CD4-positive, CD25-positive, alpha-beta regulatory T cell (primary cell): ENCODE data around the gene YPEL1. TPM values are rescaled to one million over a fixed set of nuclear protein-coding genes. Genes with fewer than 3 reads are reported as not detected.

Experiments used
- ATAC-seq, 2 donors: fragments of 150-1000 bp; cut with Tn5 transposase; one replicate each; pipeline ENCODE4 v1.10.0; 2021; ENCODE audit warnings: low read depth in 2 of 2, moderate number of reproducible peaks in 2 of 2, moderate library complexity in 1 of 2
- DNase-seq, 3 donors: peaks; one replicate each; pipeline versions ENCODE4 v3.0.0 to v3.0.0-alpha.2; 2012 to 2022; ENCODE audit warnings: mixed read lengths in 1 of 3
- H3K27ac ChIP-seq: one replicate; pipeline ENCODE4 v1.7.0; 2013; ENCODE audit warnings: mild to moderate bottlenecking, low read length; ENCODE audit not compliant: insufficient read depth, poor library complexity, severe bottlenecking
- H3K27me3 ChIP-seq: one replicate; pipeline ENCODE4 v1.7.0; 2013; ENCODE audit warnings: low read length; ENCODE audit not compliant: control insufficient read depth, insufficient read depth
- H3K36me3 ChIP-seq: one replicate; pipeline ENCODE4 v1.7.0; 2013; ENCODE audit warnings: mild to moderate bottlenecking, low read length, moderate library complexity; ENCODE audit not compliant: control insufficient read depth, insufficient read depth
- H3K4me1 ChIP-seq: 2 replicates; pipeline ENCODE4 v1.7.0; 2013; ENCODE audit warnings: mild to moderate bottlenecking, low read length; ENCODE audit not compliant: insufficient read depth, control insufficient read depth, poor library complexity, severe bottlenecking
- H3K4me3 ChIP-seq: one replicate; pipeline ENCODE4 v1.7.0; 2013; ENCODE audit warnings: low read depth, mild to moderate bottlenecking, low read length, moderate library complexity
- H3K9me3 ChIP-seq, 2 experiments: 1 replicate in 1 of 2; 2 replicates in 1 of 2; pipeline ENCODE4 v1.7.0; 2013; ENCODE audit warnings: low read length in 2 of 2, mild to moderate bottlenecking in 1 of 2, moderate library complexity in 1 of 2; ENCODE audit not compliant: control insufficient read depth in 2 of 2
- H3K27ac Mint-ChIP-seq, 3 donors: one replicate each; pipeline ENCODE4 v1.8.0; 2020 to 2022; ENCODE audit warnings: mild to moderate bottlenecking in 3 of 3, mixed read lengths in 3 of 3, moderate library complexity in 2 of 3
- H3K27me3 Mint-ChIP-seq: one replicate; pipeline ENCODE4 v1.8.0; 2022; ENCODE audit warnings: mild to moderate bottlenecking, mixed read lengths
- H3K36me3 Mint-ChIP-seq: one replicate; pipeline ENCODE4 v1.8.0; 2020; ENCODE audit warnings: mixed read lengths
- H3K4me1 Mint-ChIP-seq, 4 donors: one replicate each; pipeline ENCODE4 v1.8.0; 2020 to 2022; ENCODE audit warnings: mixed read lengths in 4 of 4, mild to moderate bottlenecking in 1 of 4
- H3K4me3 Mint-ChIP-seq, 4 donors: one replicate each; pipeline ENCODE4 v1.8.0; 2020 to 2022; ENCODE audit warnings: mild to moderate bottlenecking in 4 of 4, mixed read lengths in 4 of 4, moderate library complexity in 3 of 4
- H3K9me3 Mint-ChIP-seq, 7 donors: one replicate each; pipeline ENCODE4 v1.8.0; 2020 to 2022; ENCODE audit warnings: mixed read lengths in 7 of 7, mild to moderate bottlenecking in 3 of 7, moderate library complexity in 2 of 7
- polyA plus RNA-seq, 4 donors: library from polyadenylated mRNA; unstranded; fragments of 300-500 nt; fragmentation: Illumina TruSeq; gene quantifications; one replicate each; pipeline ENCODE4 v1.2.3, GENCODE V29; 2021
- total RNA-seq: library from RNA; stranded (reverse); gene quantifications from one replicate; pipeline ENCODE4 v1.2.3, GENCODE V29; 2022

The YPEL1 gene
- total and polyA plus RNA-seq, 5 donors from 2014 or later, result 5.4 to 20.1 (median 9.5) TPM

DNA sequence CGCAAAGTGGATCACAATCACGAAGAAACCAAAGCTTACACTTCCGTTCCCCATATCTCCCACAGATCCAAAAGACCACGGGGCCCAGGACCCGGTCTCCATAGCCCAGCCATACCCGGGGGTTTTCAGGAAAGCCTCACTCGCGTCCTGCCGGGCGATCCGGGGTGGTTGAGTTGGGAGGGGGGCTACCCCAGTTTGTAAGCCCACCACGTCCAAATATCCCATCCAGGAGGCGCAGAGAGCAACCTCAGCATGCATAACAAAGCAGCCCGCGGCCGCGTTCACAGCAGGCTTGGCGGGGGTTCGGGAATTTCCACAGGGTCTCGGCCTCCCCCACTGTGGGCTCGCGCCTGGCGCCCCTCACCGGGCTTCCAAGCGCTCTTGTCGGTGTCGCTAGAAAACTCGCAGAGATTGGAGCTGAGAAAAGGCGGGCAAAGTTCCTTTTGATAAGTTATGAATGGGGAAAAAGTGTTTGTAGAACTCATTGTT is 84.0 kb downstream of the YPEL1 start:
- Histone ChIP-seq H3K36me3 (no peaks in the 10 kb centered on the region), H3K27ac (no peak overlapping the region), H3K27me3 (no peaks in the 10 kb centered on the region), H3K4me1 (peaks cover 24% of the 10 kb centered on the region), H3K4me3 (peak overlapping the region; percentile 74), H3K9me3 (no peaks in the 10 kb centered on the region)
- Mint-ChIP-seq H3K4me1 (peaks cover 10 to 30% (median 22%) of the 10 kb centered on the region in 4 donors), H3K4me3 (peak overlapping the region; percentile 89 to 95 (median 92)), H3K36me3 (peaks cover 4% of the 10 kb centered on the region), H3K27me3 (no peaks in the 10 kb centered on the region), H3K9me3 (no peaks in the 10 kb centered on the region), H3K27ac (peak overlapping the region in 2 of 3 donors; percentile 25 to 30)
- ATAC-seq, result peak in 1 of 2 donors; percentile 2
- no peak for DNase-seq

DNA sequence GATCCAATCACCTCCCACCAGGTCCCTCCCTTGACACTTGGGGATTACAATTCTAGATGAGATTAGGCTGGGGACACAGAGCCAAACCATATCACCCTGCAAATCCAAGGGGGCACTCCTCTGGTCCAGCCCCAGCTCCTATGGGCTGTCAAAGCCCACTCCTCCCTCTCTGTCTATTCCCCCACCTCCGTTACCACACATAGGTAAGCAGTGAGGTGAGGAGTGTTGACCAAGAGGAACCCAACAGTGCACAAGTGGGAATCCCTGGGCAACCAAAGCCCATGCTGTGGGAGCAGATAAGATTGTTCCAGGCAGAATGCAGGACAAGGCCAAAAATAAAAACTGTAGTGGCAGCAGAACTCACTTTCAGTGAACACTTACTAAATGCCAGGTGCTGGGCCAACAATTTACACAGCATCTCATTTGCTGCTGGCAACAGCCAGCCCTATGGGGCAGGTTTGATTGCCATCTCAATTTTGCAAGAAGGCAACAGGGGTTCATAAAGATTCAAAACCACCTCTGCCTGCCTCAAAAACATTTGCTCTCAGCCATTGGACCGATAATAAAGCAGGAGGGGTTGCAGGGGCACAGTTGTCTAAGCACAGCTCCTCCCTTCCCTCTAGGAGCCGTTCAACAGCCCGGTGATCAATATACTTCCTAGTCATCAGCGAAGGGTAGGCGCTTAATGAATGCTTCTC is 84.6 kb downstream of the YPEL1 start:
- Histone ChIP-seq H3K4me3 (peak overlapping the region; percentile 74), H3K9me3 (no peaks in the 10 kb centered on the region), H3K27me3 (no peaks in the 10 kb centered on the region), H3K36me3 (no peaks in the 10 kb centered on the region), H3K4me1 (peaks cover 27% of the 10 kb centered on the region), H3K27ac (no peak overlapping the region)
- ATAC-seq, result no peak
- H3K27me3 Mint-ChIP-seq, result no peaks in the 10 kb centered on the region
- H3K4me1 Mint-ChIP-seq, result peaks cover 9 to 29% (median 22%) of the 10 kb centered on the region in 4 donors
- H3K4me3 Mint-ChIP-seq, result peak overlapping the region; percentile 89 to 95 (median 92)
- peak overlapping the region; percentile 25 to 81 (median 30) for H3K27ac Mint-ChIP-seq
- no peaks in the 10 kb centered on the region for H3K9me3 Mint-ChIP-seq
- DNase-seq, result peak in 1 of 3 donors; percentile 27
- H3K36me3 Mint-ChIP-seq, result peaks cover 9% of the 10 kb centered on the region

DNA sequence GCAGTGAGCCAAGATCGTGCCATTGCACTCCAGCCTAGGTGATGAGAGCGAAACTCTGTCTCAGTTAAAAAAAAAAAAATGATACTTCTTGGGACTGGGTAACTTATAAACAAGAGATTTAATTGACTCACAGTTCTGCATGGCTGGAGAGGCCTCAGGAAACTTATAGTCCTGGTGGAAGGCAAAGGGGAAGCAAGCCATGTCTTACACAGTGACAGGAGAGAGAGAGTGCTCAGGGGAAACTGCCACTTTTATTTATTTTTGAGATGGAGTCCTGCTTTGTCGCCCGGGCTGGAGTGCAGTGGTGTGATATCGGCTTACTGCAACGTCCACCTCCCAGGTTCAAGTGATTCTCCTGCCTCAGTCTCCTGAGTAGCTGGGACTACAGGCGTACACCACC is 85.3 kb downstream of the YPEL1 start:
- Histone ChIP-seq H3K27me3 (no peaks in the 10 kb centered on the region), H3K4me1 (peaks cover 27% of the 10 kb centered on the region), H3K36me3 (no peaks in the 10 kb centered on the region), H3K4me3 (no peak overlapping the region), H3K27ac (no peak overlapping the region), H3K9me3 (no peaks in the 10 kb centered on the region)
- DNase-seq, result no peak
- peak overlapping the region in 3 of 4 donors; percentile 48 to 95 (median 93) for H3K4me3 Mint-ChIP-seq
- H3K36me3 Mint-ChIP-seq, result peaks cover 9% of the 10 kb centered on the region
- peaks cover 9 to 29% (median 22%) of the 10 kb centered on the region in 4 donors for H3K4me1 Mint-ChIP-seq
- no peaks in the 10 kb centered on the region for H3K27me3 Mint-ChIP-seq
- ATAC-seq, result no peak
- H3K27ac Mint-ChIP-seq, result no peak overlapping the region
- H3K9me3 Mint-ChIP-seq, result no peaks in the 10 kb centered on the region

Other genes with a start within 250 kb of the YPEL1 start
- 0.47 TPM for gene RIMBP3C, start 184.3 kb downstream of the YPEL1 start, total RNA-seq
- gene RIMBP3C, start 184.3 kb downstream of the YPEL1 start, polyA plus RNA-seq, result under 1 TPM in 3 of 4 donors, not detected in 1; 0.38 to 0.87 (median 0.52) TPM
- 33.7 TPM for gene UBE2L3, start 168.1 kb downstream of the YPEL1 start, total RNA-seq
- 100 to 1,000 TPM in 3 of 4 donors, 10 to 100 TPM in 1; 98.4 to 124 (median 110) TPM for gene UBE2L3, start 168.1 kb downstream of the YPEL1 start, polyA plus RNA-seq
- 34.4 TPM for gene YDJC, start 105.8 kb downstream of the YPEL1 start, total RNA-seq
- 10 to 100 TPM; 55.0 to 70.0 (median 55.6) TPM for gene YDJC, start 105.8 kb downstream of the YPEL1 start, polyA plus RNA-seq
- not detected for gene CCDC116, start 103.0 kb downstream of the YPEL1 start, total RNA-seq
- gene CCDC116, start 103.0 kb downstream of the YPEL1 start, polyA plus RNA-seq, result not detected
- 29.9 TPM for gene SDF2L1, start 93.5 kb downstream of the YPEL1 start, total RNA-seq
- 10 to 100 TPM; 65.4 to 89.3 (median 75.5) TPM for gene SDF2L1, start 93.5 kb downstream of the YPEL1 start, polyA plus RNA-seq
- 83.0 TPM for gene PPIL2, start 69.8 kb downstream of the YPEL1 start, total RNA-seq
- gene PPIL2, start 69.8 kb downstream of the YPEL1 start, polyA plus RNA-seq, result 10 to 100 TPM; 24.3 to 29.3 (median 27.0) TPM
- gene MAPK1, start 131.9 kb upstream of the YPEL1 start, total RNA-seq, result 88.0 TPM
- gene MAPK1, start 131.9 kb upstream of the YPEL1 start, polyA plus RNA-seq, result 10 to 100 TPM; 46.5 to 81.3 (median 64.7) TPM
- gene PPM1F, start 217.1 kb upstream of the YPEL1 start, total RNA-seq, result 19.6 TPM
- gene PPM1F, start 217.1 kb upstream of the YPEL1 start, polyA plus RNA-seq, result 1 to 10 TPM; 5.6 to 8.7 (median 6.6) TPM
- 56.7 TPM for gene TOP3B, start 247.0 kb upstream of the YPEL1 start, total RNA-seq
- 10 to 100 TPM; 13.1 to 17.4 (median 14.3) TPM for gene TOP3B, start 247.0 kb upstream of the YPEL1 start, polyA plus RNA-seq